Esophagus squamous epithelium (tissue), 4 donors: ENCODE results near the gene PTPRB.

Source experiments
- POLR2A ChIP-seq, 4 donors: fragments of 450-650 bp; IDR thresholded peaks; one replicate each; pipeline ENCODE4 v1.6.1; 2017; ENCODE audit warnings: antibody characterized with exemption in 4 of 4, mild to moderate bottlenecking in 4 of 4, moderate library complexity in 3 of 4
- TF ChIP-seq, protein P1 (sequence below), 6 experiments: fragments of 450-650 bp in 4 of 6; fragments of 200-600 bp in 2 of 6; sonication (generic) in 2 of 6; IDR thresholded peaks; one replicate each; pipeline ENCODE4 v1.5.1; 2016 to 2019; ENCODE audit warnings: antibody characterized with exemption in 6 of 6, mild to moderate bottlenecking in 4 of 6, moderate library complexity in 4 of 6

DNA sequence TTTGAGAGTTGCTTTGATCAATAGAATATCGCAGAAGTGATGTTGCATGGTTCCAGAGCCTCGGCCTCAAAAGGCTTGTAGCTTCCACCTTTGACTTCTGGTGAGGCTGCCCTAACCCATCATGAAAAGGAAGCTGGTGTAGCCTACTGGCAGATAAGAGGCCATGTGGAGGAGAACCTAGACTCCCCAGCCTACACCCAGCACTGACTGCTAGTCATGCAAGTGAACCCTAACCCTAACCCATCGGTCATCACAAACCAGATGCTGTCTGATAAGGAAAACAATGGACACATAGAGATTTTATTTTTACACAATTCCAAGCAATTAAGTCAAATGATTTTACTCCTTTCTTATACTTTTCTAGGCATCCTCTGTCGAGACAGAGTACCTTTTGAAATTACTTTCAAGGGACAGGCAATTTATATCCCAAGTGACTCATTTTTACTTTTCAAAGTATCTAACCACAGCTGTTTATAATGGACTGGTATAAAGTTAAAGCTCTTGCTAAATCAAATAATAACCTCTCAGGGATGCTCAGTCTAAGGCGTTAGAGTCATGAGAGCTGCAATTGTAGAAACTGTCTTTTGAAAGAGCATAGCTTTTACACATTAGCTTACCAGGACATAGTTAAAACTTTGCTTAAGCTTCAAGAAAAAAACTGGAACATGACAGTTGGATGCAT, 17.6 kb downstream of the PTPRB start:
- TF ChIP-seq, protein P1, sequence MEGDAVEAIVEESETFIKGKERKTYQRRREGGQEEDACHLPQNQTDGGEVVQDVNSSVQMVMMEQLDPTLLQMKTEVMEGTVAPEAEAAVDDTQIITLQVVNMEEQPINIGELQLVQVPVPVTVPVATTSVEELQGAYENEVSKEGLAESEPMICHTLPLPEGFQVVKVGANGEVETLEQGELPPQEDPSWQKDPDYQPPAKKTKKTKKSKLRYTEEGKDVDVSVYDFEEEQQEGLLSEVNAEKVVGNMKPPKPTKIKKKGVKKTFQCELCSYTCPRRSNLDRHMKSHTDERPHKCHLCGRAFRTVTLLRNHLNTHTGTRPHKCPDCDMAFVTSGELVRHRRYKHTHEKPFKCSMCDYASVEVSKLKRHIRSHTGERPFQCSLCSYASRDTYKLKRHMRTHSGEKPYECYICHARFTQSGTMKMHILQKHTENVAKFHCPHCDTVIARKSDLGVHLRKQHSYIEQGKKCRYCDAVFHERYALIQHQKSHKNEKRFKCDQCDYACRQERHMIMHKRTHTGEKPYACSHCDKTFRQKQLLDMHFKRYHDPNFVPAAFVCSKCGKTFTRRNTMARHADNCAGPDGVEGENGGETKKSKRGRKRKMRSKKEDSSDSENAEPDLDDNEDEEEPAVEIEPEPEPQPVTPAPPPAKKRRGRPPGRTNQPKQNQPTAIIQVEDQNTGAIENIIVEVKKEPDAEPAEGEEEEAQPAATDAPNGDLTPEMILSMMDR (IDR thresholded peaks at IDR 0.05), result no peak
- TF ChIP-seq POLR2A (IDR thresholded peaks at IDR 0.05), result no peak
